Astrocyte (in vitro differentiated cells and primary cell): ENCODE data around the gene CSMD2.

ENCODE experiments used
- EZH2 ChIP-seq: IDR thresholded peaks from 2 replicates; pipeline ENCODE4 v1.6.1; 2012; ENCODE audit warnings: mild to moderate bottlenecking, low read length, inconsistent platforms; ENCODE audit not compliant: insufficient read depth
- TF ChIP-seq, protein P1 (sequence below): IDR thresholded peaks from 2 replicates; pipeline ENCODE4 v1.5.1; 2011; ENCODE audit warnings: low read depth, mild to moderate bottlenecking, inconsistent platforms, low read length, moderate library complexity; ENCODE audit not compliant: insufficient read depth

GRCh38 chr1:34140011-34140676 is 24.9 kb downstream of the CSMD2 start:
- TF ChIP-seq, protein P1, sequence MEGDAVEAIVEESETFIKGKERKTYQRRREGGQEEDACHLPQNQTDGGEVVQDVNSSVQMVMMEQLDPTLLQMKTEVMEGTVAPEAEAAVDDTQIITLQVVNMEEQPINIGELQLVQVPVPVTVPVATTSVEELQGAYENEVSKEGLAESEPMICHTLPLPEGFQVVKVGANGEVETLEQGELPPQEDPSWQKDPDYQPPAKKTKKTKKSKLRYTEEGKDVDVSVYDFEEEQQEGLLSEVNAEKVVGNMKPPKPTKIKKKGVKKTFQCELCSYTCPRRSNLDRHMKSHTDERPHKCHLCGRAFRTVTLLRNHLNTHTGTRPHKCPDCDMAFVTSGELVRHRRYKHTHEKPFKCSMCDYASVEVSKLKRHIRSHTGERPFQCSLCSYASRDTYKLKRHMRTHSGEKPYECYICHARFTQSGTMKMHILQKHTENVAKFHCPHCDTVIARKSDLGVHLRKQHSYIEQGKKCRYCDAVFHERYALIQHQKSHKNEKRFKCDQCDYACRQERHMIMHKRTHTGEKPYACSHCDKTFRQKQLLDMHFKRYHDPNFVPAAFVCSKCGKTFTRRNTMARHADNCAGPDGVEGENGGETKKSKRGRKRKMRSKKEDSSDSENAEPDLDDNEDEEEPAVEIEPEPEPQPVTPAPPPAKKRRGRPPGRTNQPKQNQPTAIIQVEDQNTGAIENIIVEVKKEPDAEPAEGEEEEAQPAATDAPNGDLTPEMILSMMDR: no peak
- no peak for TF ChIP-seq EZH2
